ENCODE results near the gene GPRC5A.

The GPRC5A gene

GRCh38 chr12:12887471-12887870, 3.9 kb upstream of the GPRC5A start:
- FAIRE-seq: no peak

DNA sequence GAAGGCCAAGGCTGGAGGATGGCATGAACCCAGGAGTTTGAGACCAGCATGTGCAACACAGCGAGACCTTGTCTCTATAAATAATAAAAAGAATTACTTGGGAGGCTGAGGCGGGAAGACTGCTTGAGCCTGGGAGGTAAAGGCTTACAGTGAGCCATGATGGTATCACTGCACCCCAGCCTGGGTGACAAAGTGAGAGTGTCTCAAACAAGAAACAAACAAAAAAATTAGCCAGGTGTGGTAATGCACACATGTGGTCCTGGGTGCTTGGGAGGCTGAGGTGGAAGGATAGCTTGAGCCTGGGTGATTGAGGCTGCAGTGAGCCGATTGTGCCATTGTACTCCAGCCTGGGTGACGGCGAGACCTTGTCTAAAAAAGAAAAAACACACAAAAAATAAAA, 1.7 kb upstream of the GPRC5A start:
- FAIRE-seq: no peak

DNA sequence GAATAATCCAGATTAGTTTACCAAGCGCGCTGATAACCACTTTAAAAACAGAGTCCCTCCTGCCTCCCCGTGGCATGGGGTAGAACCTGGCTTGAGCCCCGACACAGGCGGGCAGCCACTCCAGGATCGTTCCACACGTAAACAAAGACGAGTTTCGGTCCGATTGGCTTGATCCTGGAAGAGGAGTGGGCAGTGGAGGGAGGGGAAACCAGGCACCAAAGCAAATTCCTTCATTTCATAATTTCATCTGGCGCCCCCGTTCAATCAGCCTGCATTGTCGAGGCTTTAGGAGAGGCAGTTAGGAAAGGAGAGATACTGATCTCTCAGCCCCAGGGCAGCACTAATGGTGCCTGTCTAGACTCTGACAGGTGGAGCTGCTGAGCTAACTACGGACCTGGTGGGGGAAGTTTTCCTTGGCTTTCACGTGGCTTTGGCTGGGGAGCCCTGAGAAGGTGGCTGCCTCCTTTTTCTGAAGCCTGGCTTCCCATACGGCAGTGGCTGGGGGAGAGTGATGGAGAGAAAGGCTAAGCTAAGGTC, 751 bp upstream of the GPRC5A start:
- FAIRE-seq: no peak

DNA sequence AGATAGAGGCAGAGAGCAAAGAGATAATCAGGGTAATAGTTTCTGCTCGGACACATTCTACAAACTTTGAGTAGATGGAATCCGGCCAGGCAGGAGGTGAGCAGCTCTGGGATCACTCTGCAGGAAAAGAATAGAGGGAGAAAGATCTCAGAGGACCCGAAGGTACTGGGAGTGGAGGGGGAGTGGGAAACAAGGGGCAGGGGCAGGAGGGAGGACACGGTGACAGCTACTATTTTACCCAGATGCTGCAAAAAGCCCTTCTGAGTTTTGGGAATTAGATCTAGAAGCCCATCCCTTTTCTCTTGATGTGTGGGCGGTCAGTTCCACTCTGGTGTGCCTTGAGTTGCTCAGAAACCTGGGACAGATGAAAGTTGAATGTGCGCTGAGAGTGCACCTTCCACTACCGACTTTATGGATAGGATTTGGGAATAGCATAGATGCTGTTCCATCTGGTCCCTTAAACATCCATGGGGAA, 556 bp downstream of the GPRC5A start:
- FAIRE-seq: no peak

DNA sequence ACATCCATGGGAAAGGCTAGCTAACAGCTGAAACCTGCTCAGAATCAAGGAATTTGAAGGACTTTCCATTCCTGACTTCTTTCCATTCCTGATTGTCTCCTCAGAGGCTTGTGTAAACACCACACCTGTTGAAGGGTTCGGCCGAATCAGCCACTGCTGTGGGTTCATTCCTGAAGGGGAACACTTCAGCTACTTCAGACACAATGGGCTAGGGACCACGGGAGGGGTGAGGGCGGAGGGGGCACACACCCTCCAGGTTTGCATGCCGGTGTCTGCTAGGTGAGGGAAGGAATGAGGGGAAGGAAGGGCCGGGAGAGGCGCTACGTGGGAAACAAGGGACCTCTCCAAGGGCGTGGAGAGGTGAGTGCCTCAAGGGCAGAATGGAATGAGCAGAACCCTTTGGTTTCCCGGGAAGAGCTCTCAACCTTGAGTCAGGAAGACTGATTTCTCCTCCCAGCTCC, 1.3 kb downstream of the GPRC5A start:
- no peak for FAIRE-seq

GRCh38 chr12:12893438-12893837, 2.1 kb downstream of the GPRC5A start:
- no peak for FAIRE-seq

DNA sequence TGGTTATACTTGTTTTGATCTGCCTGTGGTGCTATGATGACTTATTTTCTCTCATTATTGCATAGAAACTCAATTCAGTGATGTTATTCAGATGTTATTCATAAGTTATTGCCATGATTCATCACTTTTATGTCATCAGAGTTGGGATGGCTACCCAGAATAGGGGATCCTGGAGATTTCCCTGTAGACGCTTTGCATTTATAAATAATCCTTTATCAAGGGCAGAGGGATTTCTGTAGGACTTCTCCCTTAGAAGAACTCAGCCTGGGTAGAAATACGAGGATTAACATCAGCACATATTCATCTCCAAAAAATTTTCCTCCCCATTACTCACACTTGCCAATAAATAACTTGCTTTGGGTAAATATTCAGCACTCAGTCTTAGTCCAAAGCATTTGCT, 4.9 kb downstream of the GPRC5A start:
- no peak for FAIRE-seq

- FAIRE-seq: no peak
Measured at GRCh38 chr12:12897302-12897701, 5.9 kb downstream of the GPRC5A start.

DNA sequence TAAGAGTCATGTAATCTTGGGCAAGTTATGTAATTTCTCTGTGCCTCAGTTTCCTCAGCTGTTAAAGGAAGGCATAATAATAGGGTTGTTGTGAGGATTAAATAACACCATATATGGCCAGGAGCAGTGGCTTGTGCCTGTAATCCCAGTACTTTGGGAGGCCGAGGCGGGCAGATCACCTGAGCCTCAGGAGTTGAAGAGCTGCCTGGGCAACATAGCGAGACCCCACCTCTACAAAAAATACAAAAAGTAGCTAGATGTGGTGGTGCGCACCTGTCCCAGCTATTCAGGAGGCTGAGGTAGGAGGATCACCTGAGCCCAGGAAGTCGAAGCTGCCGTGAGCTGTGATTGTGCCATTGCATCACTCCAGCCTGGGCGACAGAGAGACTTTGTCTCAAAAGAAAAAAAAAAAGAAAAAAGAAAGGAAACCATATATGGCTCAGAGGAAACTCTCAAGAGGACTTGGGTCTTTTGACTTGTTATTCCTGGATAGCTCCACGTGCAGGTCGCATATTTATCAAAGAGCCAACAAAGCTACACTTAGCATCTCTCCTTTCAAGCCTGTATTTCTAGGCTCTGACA, 6.9 kb downstream of the GPRC5A start:
- FAIRE-seq: no peak

DNA sequence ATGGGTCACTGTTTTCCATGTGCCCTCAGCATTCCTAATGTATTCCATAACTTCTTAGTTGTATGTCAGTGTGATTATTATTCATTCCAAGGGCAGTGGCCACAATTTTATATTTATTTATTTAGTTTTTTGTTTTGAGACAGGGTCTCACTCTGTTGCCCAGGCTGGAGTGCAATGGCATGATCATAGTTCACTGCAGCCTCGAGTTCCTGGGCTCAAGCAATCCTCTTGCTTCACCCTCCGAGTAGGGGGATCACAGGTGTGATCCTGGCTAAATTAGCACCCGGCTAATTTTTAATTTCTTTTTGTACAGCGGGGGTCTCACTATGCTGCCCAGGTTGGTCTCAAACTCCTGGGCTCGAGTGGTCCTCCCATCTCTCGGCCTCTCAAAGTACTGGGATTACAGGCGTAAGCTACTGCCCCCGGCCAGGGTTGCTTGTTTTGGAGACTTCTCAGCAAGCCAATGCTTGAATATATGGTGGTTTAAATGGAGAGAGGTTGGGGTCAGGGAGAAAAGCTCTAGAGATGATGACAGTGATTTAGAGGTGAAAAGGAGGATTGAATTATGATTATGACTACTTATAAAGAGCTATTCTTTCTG, 7.6 kb downstream of the GPRC5A start:
- FAIRE-seq: no peak

DNA sequence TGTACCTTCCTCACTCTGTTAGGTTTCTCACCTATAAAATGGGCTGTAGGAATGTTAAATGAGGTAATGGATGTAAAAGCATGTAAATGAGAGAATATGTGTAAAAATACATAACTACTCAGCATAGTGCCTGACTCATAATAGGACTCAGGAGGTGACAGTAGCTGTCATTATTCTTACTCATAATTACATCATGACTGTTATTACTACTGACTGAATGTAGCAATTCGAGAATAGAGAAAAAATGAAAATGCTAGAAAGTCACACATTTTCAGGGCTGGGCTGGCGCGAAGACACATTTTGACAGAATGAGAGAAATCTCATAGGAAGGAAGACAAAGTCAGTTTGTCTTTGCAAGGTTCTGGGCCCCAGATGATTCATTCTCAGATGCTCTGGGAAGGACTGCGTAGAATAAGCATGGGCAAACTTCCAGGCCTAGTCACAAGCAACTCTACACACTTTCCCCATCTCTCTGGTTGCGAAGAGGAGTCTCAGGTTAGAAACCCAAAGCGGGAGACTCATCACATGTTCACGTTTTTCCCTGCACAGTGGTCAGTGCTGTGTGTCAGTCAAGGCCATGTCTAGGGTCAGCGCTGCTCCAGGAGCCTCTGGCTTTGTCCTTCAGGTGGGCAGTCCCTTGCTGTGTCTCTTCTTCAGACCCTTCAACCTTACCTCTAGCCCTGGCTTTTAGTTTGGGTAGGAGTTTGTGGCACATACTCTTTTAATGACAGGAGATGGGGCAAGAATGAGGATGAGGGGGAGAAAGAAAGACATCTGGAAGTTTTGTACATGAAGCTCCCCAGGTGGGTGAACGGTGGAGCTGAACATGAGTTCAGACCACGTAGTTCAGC, 8.4 kb downstream of the GPRC5A start:
- FAIRE-seq: no peak

GRCh38 chr12:12900786-12901157, 9.4 kb downstream of the GPRC5A start:
- no peak for FAIRE-seq

DNA sequence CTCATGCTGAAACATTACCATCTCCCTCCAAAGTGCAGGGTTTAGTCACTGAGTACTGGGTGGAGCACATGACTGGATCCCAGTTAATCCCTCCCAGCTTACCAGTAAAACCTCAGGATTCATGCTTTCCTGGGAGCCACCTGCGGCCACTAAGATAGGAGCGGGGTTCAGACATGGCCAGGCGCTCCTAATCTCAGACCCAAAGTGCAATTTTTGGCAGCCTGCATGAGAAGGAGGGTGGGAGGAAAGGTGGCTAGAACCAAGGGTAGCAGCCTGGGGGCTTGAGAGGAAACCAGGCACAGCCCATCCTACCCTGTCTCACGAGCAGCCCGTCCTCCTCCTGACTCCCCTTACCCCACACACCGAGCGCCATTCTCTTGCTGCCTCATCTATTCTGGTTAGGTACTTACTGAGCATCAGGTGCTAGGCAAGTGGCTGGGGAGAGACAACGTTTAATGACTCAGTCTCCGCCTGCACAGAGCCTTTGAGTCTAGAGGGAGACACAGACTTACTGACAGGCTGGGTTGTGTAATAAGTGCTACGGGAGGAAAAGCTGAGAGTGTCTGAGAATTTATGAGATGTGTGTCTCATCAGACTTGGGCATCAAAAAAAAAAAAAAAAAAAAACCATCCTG, 9.9 kb downstream of the GPRC5A start:
- FAIRE-seq: no peak

DNA sequence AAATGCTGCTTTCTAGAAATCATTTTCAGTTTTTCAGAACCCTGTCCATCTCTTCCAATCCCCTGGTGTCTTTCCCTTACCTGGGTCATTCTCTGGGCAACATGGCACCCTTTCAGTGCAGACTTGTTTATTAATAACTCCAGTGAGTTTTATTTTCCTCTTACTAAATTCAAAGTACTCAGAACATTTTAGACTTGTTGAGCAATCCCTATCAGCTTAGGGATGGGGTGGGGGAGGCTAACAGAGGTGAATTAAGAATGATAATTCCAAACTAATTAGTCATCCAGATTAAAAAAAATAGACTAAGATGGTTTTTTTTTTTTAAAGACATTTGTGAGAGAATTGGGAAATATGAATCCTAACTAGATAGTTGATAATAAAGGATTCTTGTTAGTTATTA, 10.7 kb downstream of the GPRC5A start:
- FAIRE-seq: no peak

- no peak for FAIRE-seq
Measured at GRCh38 chr12:12903642-12904609, 12.6 kb downstream of the GPRC5A start.

DNA sequence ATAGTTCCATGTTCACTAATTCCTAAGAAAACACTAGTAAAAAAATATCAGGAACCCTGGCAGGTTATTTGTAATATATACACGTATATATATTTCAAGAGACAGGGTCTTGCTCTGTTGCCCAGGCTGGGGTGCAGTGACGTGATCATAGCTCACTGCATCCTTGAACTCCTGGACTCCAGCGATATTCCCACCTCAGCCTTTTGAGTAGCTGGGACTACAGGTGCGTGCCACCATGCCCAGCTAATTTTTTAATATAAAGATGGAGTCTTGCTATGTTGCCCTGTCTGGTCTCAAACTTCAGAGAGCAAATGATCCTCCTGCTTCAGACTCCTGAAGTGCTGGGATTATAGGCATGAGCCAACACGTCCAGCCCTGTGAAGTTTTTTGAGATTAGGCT, 16.2 kb downstream of the GPRC5A start:
- FAIRE-seq: no peak

- FAIRE-seq: no peak
Measured at GRCh38 chr12:12908252-12908651, 16.9 kb downstream of the GPRC5A start.

- FAIRE-seq: no peak
Measured at GRCh38 chr12:12908711-12909110, 17.3 kb downstream of the GPRC5A start.

DNA sequence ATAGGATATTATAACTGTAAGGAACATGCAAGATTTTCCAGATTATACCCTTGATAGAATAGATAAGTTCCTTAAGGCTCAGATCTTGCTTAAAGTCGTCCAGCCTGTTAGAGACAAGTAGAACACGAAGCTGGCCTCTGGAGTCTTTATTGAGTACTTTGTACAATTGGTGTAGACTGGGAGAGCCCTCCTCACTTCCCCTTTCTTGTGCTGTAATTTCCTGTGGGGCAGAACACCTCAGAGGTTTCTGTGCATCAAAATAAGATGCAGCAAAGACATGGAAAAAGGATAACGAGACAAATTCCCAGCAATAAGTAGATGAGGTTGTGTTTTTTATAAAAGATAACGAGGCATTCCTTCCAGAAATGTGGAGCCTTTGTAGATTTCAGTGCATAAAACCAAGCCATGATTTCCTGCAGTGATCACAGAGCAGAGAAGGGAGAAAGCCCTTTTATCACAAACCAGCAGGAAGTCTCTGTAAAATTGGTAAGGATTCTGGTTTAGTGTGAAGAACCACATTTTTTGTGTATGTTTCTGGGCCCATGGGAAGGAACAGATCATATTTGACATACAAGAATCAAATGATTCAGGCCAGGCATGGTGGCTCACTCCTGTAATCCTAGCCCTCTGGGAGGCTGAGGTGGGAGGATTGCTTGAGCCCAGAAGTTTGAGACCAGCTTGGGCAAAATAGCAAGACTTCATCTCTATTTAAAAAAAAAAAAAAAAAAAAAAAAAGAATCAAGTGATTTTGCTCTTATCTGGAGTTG, 18.0 kb downstream of the GPRC5A start:
- no peak for FAIRE-seq

- no peak for FAIRE-seq
Measured at GRCh38 chr12:12909995-12910420, 18.6 kb downstream of the GPRC5A start.

GRCh38 chr12:12912711-12913110, 21.3 kb downstream of the GPRC5A start:
- FAIRE-seq: no peak
